HG02884 (cell line): Measurements from ENCODE around the gene AFF1.
"Not testable (repeated sequence)": the region's sequence is repeated elsewhere in the genome, so short reads cannot be mapped to it uniquely, and the experiment has no call there.

Experiments
- ATAC-seq: cut with Tn5 transposase; IDR thresholded peaks from one replicate; pipeline ENCODE4 v1.9.1; 2021; ENCODE audit warnings: mild to moderate bottlenecking, moderate library complexity; ENCODE audit not compliant: unreplicated experiment

Gene AFF1

DNA sequence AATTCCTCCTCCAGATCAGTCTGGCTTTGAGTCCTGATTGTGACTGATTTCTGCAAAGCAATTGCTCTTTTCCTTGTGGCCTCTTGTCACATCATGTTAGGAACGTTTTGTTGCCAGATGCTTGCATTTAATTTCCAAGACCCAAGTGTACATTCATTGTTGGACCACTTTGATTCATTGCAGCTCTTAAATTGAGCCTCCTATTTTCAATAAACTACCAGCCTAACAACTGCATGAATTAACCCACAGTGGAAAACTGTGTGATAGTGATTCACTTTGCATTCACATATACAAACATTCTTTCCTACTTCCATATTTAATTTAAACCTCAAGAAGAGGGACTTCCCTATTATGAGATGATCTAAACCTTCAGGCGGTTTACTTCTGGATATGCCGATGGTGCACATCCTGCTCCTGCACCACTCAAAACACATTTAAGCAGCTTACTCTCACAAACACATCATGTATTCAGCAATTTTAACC lies 118.4 kb downstream of the AFF1 start:
- ATAC-seq, result no peak

DNA sequence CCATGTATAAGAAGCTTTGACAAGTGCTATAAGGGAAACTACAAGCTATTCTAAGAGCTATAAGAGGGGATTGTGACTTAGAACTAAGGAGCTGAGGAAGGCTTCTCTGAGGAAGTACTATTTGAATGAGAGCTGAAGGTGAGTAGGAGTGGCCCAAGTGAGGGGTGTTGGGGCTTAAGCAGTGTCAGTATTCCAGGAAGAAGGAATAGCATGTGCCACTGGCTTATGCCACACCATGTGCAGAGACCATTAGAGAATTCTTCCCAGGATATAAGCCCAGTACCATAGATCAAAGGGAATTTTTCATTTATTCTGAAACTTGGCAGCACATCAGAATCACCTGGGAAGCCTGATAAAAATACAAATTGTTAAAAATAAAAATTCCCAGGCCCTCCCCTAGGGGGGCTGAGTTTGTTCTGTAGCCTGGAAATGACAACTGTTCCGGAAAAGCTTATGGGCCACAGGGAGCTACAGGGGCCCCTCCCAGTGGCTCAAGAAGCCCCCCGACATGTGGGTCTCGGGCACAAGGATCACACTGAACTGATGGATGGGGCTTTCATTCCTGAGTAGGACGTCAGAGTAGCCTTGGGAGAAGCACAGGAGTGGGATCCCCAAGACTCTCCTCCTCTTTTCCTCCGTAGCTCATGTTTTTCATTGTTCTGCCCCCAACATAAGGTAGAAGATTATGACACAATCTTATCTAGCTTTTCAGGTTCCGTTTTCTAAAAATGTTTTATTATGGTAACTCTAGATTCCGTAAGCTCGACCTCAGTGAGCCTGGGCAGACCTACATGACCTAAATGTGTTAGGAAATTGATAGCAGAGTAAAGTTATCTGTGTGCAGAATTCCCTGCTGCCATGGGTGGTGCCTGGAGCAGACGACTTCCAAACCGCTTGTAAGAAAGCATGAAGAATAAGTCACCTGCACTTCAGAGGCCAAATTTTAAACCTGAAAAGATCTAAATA lies 119.3 kb downstream of the AFF1 start:
- no peak for ATAC-seq

DNA sequence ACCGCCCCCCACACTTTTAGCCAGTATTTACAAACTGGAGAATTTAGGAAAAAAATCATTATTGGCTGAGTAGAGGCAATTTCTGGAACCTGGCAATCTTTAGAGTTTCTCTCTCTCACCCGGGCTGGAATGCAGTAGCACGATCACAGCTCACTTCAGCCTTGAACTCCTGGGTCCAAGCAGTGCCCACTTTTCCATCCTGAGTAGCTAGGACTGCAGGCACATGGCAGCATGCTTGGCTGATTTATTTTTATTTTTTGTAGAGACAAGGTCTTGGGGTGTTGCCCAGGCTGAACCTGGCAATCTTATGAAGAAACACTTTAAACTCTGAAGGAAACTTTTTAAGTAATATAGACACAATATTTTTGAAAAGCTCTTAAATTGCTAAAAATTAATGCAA lies 120.1 kb downstream of the AFF1 start:
- ATAC-seq, result no peak

DNA sequence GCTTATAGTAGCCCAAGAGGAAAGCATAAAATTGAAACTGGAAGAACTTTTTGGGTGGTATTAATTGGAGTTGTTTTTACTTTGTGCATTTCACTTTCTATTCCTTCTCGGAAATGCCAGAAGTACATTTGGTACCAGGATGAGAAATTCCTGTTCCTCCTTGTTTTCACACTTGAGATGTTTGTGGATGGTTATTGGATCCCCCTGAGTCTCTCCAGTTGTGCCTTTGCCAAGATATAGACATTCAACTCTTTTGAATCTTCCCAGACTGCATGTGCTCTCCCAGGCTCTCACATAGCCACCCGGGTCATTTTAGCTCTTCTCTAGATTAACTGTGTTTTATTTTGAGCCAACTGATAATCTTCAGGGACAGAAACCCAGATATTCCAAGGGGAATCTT lies 120.5 kb downstream of the AFF1 start:
- ATAC-seq, result no peak

DNA sequence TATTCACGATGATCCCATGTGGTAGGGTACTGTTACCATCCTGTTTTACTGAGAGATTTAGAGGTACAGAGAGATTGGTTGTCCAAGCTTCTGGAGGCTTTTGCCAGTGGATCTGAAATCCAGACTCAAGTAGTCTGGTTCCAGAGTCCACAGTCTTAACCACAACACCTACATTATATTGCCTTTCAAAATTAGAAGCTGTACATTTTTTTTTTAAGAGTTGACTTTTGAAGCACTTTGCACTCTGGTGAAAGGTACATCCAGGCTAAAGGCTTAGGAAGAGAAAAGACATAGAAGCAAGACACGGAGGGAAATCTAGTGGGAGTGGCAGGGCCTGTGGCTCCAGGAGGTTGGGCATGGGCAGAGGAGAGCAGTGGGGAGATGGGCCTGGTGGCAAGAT lies 122.1 kb downstream of the AFF1 start:
- ATAC-seq, result no peak

DNA sequence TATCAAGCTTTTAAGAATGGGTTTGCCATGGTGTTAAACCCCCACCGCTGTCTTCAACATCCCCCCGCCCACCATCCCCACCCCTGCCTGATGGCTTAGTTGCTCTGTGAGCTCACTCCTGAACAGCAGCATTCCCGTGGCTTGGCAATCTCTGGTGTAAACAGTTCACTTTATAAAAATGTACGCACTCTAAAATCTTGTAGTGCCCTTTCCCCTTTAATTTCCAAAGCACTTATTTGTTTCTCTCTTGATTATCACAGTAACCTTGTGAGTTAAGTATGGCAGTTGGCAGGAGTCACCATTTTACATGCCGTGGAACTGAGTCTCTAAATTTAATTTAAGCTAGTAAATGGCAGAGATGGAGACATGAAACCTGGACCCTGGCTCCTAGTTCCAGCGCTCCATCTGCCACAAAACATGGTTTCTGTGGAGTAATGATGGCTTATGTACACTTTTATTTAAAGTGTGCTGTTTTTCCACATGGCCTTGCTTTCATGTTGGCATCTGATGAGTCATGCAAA lies 123.1 kb downstream of the AFF1 start:
- no peak for ATAC-seq

DNA sequence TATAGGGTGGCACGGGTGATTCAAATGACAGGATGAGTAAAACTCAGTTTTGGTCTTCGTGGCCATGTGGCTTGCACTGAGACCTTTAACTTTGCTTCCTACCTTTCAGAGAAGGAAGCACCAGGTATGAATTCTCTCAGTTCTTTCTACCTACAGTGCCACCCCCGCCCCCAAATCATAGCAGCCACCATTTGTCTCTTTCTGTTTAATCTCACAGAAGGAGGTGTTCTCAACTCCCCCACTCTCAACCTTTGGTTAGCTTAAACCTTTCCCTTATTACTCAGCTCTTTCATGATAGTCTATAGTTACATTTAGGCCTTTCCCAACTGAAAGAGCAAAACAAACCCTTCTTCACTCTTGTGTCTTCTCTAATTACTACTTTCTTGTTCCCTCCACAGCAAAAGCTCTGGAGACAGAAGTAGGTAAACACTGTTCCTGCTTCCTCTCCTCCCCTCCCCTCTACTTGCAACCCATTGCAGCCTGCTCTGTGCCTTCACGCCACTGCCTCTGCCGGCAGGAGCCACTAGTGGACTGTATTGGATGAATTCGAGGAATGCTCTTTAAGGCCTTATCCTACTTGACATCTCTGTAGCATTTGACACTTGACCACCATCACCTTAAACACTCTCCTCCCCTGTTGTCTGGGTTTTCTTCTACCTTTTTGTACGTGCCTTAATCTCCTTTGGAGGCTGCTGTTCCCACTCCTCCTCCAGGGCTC lies 123.7 kb downstream of the AFF1 start:
- peak; percentile 51 for ATAC-seq

DNA sequence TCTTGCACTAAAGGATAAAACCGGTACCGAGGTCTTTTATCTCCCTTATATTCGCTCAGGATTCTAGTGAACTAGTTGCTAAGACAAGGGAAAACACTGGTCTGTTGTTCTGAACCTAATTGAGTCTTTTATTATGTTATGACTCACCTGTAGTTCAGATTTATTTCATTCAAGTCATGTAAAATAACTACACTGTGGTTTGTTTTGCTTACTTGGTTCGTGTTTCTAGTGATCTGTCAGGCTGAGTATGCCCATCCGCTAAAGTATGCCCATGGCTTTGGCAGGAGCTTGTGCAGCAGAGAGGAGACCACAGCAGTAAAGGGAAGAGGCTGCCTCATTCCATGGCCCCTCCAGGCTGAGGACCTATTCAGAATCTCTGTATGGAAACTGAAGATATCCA lies 126.1 kb downstream of the AFF1 start:
- no peak for ATAC-seq

DNA sequence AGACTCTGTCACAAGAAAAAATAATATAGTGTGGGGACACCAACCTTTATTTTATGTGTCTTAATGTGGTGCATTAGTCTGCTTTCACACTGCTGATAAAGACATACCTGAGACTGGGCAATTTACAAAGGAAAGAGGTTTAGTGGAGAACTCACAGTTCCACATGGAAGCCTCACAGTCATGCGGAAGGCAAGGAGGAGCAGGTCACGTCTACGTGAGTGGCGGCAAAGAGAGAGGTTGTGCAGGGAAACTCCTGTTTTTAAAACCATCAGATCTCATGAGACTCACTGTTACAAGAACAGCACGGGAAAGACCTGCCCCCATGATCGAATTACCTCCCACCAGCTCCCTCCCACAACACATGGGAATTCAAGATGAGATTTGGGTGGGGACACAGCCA lies 130.2 kb downstream of the AFF1 start:
- no peak for ATAC-seq

DNA sequence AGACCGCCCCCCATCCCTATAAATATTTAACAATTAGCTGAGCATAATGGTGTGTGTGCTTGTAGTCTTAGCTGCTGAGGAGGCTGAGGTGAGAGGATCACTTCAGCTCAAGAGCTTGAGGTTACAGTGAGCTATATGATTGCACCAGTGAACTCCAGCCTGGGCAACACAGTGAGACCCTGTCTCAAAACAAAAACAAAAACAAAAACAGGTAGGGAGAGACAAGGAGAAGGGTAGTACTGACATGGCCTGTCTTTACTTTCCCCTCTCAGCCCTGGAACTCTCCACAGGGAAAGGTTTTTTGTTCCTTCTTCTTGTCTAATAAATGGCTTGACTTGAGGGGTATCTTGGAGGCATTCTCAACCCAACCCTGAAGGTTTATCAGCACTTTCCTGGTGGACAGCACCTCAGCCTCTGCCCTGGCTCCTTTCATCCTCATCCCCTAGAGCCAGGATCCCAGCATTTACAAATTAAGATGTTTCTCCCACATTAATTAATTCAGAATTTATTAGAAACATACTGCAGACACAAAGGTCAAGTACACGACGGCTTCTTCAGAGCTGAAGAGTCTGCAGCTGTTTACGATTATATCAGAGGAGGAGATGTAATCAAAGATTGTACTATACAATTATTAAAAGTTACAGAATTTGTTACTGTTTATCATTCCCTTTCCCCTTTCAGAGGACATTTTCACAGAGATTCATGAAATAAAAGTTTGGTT lies 131.8 kb downstream of the AFF1 start:
- ATAC-seq, result no peak

DNA sequence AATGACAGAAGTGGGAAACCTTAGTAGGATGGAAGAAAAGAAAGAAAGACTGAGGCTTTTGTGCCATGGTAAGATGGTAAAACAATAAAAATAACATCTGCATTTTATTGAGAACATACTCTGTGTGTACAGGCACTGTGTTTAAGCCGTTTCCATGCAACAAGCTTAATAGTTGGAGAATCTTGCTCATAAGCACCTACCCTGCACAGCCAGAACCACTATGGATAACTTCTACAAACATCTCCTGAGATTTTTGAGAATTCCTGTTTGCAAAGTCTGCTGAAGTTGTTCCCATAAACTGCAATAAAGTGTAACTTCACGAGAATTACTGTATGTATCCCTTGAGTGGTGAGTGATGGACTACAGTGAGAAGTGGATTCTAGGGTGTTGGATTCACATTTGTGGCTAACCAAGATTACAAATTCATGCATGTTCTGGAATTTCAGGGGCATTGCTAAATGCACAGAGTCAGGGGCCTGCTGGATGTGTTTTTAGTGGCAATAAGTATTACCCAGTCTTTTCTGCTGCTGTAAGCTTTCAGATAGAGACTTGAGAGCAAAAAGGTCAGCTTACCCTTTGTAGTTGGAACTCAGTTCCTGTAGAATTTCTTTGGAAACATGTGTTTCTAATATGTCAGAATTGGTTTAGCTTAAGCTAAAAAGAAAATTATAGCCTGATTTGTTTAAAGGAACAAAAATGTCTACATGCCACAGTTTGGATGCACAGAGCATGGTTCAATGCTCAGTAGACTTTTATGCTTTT lies 132.5 kb downstream of the AFF1 start:
- ATAC-seq, result no peak

DNA sequence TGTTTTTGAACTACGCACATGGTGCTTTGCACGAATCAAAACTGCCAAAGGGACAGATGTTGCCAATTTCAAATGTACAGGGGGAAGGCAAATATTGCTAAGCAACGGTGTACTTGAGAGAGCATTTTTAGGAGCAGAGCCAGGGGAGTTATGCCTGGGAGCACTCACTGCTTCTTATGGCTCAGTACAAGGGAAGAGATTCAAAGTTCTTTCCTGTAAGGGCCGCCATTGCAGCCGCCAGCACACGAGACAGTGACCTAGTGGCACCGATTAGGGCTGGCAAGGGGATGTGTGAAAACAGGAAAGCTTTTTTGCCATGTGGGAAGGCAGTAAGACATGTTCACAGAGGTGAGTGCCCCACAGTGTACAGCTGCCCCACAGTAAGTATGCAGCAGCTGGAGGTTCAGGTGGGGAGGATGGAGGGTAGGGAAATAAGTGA lies 133.8 kb downstream of the AFF1 start:
- ATAC-seq, result no peak

DNA sequence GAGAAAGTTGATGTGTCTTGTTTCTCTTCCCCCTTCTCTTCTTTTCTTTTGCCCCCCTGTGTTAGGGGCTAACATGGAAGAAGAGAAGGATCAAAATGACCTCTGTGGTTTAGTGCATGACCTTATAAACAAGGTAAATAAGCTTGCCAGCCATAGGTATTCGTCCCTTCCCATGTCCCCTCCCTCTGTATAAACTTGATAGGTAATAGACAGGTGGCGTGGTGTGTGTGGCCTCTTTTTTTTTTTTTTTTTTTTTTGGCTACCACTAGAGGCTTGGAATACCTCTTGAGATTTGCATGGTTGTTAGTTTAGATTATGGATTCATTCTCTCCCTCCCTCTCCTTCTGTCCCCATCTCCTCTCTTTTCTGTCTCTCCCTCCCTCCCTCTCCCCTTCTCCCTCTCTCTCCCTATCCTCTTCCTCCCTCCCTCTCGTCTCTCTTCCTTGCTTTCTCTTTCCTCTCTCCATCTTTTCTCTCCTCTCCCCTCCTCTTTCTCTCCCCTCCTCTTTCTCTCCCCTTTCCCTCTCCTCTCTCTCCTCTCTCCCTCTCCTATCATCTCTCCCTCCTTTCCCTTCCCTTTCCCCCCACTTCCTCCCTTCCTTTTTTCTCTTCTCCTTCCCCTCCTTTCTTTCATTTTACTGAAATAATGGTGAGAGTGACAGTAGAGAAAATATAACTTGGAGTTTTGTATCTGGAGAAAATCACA lies 134.4 kb downstream of the AFF1 start:
- no peak for ATAC-seq

DNA sequence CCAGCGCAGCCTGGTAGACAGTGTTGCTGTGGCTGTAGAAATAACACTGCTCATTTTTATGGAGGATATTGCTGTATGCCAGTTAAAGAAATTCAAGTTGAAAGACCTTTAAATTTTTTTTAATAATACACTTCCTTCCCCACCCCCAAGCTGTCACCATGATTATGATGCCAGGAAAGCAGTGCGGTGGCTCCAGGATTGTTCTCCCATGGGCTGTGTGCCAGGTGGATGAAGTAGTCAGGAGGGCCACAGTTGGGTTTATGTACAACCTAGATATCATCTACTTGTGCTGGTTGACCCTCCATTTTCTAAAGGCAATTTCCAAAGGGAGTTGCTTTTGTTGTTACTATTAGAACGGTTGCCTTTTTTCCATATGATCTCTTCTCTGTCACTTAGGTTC lies 136.6 kb downstream of the AFF1 start:
- ATAC-seq, result no peak

DNA sequence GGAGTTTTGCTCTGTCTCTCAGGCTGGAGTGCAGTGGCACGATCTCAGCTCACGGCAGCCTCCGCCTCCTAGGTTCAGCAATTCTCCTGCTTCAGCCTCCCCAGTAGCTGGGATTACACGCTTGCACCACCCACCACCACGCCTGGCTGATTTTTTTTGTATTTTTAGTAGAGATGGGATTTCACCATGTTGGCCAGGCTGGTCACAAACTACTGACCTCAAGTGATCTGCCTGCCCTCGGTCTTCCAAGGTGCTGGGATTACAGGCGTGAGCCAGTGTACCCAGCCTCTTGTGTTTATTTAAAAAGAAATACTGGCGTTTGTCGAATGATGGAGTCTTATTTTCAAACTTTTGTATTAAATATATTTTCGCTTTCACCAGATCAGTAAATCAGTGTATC lies 137.7 kb downstream of the AFF1 start:
- ATAC-seq, result not testable (repeated sequence)

DNA sequence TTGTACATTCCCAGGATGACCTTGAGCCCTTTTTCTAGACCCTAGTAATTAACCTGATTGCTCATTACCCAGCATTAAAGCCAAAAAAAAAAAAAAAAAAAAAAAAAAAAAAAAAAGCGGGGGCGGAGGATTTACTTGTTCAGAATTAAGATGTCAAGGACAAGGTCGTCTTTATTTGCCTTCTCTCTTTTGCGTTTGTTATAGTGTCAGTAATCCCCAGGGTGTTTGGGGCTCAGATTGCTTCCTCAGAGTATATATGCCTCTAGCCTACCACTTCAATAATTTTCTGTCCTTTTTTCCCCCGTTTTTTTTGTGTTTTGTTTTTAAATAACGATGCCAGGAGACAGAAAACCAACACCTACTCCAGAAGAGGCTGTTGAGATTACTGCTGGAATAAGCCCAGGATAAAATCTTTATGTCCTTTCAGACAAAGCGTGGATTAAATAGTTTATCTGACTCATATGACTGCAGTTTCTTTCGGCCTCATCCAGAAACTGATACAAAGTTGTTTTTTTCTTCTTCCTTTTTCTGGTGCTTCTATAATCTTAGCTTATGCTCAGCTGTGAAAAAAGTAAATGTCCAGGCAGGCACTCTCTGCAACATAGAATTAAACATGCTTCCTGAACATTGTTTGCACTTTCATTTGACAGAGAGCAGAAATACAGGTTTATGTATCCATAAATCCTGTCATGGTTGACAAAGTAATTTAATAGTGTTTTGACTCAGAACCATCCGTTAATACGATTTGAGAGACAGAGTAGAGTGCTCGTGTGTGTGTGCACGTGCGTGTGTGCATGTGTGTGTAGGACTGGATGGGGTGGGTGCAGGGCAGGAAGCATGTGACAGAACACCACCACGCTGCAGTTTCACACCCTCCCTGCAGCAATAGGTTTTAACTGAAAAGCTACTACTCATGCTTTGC lies 138.6 kb downstream of the AFF1 start:
- peak; percentile 95 for ATAC-seq

DNA sequence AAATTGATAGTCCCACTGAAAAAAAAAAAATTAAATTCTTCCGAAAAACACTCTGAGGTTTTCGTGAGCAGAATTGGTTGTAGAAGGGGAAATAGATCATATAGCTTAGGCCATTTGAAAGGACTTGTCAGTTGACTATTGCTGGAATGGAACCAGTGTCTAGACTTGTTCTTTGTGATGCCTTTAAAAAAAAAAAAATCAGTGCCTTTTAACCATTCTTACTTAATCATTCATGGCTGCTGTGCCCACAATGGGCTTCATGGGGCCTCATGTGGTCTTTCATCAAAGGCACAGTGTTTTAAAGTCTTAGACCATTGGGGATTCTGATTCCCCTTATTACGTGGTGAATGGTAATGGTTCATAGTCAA lies 139.3 kb downstream of the AFF1 start:
- ATAC-seq, result no peak

DNA sequence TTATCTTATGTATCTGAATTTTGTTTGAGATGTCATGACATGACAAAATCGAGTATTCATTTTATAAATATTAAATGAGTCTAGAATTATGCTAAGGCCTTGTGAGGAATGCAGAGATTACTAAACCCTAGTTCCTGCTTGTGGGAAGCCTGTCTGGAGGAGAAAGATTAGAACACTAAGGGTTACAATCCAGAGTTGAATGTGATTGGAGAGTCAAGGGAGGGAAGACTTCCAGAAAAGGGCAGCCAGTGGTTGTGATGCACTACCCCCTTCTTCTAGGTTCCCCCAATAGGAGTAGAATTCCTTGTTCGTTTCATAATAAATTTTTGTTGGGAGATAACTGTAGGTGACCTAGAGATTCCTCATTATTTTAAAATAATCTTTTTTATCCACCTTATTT lies 141.1 kb downstream of the AFF1 start:
- no peak for ATAC-seq
